Fibroblast of skin of abdomen (primary cell): ENCODE results near the gene EXOC4.
"Not testable (repeated sequence)": the region's sequence is repeated elsewhere in the genome, so short reads cannot be mapped to it uniquely, and the experiment has no call there.

Source experiments
- DNase-seq: peaks from one replicate; pipeline ENCODE4 v3.0.0-alpha.2; 2013

The EXOC4 gene

DNA sequence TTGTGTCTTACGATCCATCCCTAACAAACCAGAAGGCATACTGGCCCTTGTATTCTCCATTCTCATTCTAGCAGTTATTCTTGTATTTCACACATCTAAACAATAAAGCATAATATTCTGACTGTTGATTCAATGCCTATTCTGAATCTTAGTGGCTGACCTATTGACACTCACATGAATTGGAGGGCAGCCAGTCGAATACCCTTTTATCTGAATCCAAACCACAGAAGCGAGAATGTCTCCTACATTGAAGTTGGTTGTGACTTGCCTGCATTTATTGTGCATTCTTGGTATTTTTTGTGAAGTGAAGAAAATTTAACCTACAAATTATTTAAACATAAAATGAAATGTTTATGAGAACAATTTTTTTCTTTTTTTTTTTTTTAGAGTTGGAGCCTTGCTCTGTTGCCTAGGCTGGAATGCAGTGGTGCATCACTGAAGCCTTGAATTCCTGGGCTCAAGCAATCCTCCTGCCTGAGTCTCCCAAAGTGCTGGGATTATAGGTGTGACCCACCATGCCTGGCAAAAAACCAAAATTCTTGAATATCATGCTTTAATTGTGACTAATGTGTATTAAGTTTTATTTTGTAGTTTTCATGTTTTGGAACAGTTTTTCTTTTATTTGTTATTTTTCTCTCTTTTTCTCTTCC lies 22.7 kb downstream of the EXOC4 start:
- DNase-seq: peak; percentile 66

DNA sequence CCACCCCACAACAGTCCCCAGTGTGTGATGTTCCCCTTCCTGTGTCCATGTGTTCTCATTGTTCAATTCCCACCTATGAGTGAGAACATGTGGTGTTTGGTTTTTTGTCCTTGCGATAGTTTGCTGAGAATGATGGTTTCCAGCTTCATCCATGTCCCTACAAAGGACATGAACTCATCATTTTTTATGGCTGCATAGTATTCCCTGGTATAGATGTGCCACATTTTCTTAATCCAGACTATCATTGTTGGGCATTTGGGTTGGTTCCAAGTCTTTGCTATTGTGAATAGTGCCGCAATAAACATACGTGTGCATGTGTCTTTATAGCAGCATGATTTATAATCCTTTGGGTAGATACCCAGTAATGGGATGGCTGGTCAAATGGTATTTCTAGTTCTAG lies 26.1 kb downstream of the EXOC4 start:
- not testable (repeated sequence) for DNase-seq

DNA sequence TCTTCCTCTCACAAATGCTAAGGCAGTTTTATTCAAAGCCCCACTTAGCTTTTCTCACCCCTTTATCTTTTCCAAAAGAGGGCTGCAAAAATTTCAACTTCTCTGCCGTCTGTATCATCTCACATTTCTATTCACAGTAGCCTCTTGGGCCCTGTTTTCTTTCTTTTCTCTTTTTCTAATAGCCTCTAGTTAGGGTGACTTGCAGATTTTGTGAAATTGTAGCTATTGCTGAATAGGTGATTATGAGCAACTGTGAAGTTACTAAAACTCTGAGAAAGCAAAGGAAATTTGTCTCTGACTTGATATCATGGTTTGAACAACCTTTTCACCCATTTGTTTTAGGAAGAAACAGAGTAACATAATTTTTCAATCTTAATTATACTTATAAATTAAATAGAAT lies 29.2 kb downstream of the EXOC4 start:
- no peak for DNase-seq

DNA sequence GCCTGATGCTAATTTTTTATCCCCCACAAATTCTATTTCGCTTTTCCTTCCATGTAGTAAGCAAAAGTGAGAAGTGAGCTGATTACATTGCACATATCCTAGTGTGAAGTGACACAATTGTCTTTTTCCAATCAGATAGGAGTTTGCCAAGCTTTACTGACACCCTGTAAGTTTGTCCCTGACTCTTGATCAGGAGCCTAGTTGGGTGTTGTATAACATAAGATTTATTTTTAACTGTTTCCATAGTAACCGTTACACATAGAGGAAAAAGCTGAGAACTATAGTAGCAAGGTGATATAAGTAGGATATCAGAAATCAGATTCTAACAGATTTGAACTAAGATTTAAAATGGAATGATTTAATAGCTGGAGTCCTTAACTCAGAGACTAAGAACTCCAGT lies 31.2 kb downstream of the EXOC4 start:
- DNase-seq: no peak

DNA sequence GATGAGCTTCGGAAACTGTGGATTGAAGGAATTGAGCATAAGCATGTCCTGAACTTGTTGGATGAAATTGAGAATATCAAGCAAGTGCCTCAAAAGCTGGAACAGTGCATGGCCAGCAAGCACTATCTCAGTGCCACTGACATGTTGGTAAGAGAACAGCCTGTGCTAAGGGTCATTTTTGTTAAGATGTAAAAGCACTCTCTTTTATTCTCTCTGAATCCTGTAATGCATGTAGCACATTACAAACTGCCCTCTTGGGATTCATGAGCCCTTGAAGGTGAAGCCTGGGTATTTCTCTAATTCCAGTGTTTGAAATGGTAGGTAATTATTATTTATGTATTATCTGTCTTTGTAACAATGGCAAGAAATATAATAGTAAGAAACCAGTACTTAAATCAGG lies 36.1 kb downstream of the EXOC4 start:
- no peak for DNase-seq

DNA sequence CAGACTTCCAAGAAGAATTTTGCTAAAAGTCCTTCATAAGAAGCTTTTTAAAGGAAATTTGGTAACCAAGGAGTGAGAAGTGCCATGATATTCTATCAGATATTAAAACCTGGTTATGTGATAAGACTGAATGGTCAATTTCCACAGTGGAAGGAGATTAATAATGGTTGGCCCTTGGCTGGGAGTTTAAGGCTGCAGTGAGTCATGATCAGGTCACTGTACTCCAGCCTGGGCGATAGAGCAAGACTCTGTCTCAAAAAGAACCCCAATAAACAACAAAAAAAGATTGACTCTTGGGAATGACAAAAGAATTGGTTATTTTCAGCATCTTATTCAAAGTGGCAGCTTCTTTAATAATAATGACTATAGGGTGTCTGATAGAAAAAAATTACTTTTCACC lies 37.2 kb downstream of the EXOC4 start:
- no peak for DNase-seq

DNA sequence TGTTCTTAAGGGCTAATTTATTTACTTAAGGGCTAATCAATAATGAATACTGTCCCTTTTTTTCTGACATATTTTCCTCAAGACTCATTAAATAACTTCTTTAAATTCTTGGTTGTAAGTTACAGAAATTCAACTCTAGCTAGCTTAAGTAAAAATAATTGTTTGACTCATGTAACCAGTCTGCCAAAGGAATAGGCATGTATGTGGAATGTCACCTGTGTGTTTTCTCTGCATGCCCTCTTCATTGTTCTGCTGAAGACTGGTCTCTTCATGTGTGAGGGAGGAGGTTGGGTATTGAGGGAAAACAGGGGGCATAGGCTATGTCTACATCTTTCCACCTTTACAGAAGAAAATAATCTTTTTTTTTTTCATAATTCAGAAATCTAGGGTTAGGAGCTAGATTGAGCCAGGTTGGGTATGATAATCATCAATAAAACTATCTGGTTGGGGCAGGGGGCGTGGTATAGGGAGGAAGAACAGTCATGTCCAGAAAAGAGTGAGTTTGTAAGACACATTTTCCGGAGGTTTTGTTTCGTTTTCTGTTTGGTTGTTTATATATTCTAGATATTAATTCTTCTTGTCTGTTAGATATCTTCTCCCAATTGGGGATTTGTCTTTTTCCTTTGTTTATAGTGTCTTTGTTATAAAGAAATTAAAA lies 37.9 kb downstream of the EXOC4 start:
- no peak for DNase-seq

DNA sequence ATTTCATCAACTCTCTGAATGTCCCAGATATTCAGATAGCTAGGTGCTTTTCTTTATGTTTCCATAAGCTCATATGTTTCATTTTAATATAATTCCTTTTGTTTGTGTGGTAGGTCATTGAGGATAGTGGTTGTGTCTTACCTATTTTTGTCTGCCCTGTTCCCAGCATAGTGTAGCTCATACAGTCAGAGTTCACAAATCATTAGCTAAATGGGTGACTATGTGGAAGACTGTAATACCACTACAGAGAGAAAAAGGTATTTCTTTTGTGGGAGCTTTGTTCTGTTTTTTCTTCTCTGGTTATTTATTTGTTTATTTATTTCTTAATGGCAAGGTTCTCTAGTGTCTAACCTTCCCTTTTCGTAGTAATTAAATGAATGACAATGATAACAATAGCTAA lies 39.8 kb downstream of the EXOC4 start:
- no peak for DNase-seq

DNA sequence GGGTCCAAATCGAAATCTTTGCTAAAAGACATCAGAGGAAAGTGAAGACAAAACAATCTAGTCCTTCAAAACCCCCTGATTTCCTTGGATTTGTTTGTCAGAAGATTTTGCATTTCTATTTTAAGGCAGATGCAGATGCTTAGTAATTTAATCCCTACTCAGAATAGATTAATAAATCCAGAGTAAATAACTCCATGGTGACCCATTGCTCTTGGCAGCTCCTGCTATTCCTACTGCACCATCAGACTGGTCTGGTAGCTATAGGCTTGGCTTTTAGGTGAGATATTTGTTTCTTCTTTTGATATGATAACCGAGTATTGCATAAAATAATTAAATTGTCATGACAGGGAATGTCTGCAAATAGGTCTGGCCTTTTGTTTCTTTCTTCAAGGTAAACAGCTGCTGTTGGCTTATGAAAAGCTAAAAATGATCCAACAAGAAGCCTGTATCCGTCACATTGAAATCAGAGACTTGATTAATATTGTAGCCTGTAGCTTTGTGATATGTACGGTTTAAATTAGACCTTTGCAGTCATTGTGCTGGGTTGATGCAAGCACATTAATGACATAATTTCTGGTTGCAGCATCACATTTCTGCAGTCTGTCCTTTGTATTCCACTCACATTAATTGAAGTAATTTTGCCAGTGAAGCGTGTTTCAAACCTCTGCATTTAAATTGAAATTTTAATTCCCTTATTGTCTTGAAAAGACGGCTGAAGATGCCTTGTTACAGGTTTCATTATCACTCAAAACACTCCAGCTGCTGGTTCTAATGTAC lies 40.7 kb downstream of the EXOC4 start:
- DNase-seq: no peak

DNA sequence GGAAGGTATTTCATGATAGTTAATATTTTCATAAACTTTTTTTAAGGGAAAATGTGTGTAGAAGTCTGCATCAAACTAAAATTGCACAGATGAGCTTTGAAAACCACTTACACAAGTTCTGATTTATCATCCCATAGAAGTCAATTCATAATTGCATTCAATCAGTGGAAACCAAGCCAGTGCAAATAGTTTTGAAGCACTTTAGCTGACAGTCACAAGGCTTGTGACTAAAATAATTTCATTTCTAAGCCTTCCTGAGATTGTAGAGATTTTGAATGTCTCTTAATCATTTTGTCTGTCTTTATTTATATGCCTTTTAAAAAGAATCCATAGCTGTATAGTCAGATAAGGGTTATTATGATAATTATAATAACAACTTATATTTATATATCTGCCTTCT lies 41.4 kb downstream of the EXOC4 start:
- DNase-seq: no peak

DNA sequence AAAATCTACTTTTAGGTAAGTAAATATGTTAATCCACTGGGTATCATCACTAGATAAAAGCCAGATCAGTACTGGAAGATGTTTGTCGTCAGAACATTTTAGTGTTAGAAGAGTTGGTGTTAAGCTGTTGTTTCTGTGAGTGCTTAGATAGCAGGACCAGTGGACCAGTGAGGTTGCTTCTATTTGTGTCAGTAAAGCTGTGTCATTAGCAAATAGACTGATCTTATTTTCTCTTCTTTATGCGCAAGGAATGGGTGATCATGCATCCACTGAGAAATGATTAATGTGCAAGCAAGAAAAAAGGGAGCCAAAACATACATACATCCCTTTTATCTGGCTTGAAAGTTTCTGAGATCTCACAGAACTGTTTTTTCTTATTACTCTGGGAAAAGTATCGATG lies 42.6 kb downstream of the EXOC4 start:
- no peak for DNase-seq

DNA sequence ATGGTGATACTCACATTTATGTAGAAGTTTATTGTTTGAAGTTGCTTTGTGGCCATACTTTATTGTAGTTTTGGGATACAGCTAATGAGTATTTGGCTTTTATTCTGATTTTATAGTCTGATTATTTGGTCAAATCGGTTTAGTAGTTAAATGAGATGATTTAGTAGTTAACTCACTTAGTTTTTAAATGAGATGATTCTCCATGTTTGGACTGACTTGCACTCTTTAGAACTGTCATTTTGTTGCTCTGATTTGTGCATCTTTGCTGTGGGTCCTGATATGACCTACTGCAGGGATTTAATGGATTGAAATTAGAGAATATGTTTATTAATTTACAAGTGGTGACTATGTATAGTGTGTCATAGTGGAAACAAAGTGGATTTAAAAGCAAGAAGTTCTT lies 44.2 kb downstream of the EXOC4 start:
- DNase-seq: no peak

DNA sequence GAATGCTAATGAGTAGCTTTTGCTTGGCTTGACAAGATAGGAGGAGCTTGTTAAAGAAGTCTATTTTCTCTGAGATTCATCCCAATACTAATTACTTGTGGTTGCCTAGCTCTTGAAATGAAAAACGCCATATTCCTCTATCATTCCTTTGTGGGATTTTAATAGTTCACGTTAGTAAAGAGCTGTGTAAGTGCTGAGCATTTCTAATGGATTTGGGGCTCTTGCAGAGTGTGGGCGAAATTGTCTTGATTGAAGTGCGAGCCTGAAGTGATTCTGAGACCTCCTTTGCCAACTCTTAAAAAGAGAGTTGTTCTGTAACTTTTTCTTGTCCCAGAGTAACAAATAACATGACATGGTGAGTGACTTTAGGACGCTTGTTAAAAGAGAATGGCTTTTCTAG lies 45.2 kb downstream of the EXOC4 start:
- no peak for DNase-seq

DNA sequence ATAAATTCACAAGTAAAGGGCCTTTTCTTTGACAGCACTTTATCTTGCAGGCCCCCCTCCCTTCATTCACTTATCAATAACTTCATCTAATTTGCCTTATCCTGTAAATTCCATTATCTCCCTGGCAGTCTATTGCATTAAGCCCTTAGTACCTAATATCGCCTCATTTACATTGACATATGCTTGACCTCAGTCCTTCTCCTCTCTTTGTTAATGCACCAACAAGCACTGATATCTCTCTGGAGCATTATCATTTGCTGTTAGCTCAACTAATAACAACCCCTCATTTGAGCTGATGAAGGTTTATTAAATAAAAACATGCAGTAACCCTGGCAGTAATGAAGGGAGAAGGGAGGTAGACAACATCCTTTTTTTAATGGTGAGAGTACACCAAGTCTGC lies 46.8 kb downstream of the EXOC4 start:
- DNase-seq: no peak

DNA sequence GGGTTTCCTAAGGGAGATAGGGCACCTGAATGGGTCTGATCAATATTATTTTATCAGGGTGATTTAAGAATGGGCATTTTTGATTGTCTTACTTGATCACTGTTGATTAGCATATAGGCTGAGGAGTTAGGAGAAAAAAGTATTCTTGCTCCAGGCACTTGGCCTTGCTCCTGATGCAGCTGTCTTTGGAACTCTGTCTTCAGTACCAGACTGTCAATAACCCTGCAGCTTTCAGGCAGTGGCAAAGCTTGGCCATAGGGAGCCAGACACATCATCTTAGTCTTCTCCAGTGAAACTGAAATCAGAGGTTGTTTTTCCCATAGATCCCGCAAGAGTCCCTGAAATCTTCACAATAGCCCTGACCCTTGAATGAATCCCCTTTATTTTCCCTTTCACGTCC lies 47.2 kb downstream of the EXOC4 start:
- DNase-seq: no peak

DNA sequence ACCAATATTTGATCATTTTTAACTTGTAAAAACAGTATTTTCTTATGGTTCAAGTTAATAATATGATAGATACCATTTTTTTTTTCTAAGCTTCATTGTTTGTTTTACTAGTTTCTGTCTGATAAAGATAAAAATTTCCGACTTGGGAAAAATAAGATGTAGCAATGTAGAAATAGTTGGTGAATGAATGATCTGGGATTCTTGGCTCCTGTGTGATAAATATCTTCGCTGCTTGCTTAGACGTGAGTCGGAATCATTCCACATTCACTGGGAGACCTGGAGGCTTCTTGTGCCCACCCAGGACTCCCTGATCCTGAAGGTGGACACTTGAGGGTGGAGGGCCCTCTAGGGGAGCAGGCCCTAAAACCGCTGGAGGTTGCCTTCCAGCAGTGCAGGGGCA lies 47.9 kb downstream of the EXOC4 start:
- no peak for DNase-seq

DNA sequence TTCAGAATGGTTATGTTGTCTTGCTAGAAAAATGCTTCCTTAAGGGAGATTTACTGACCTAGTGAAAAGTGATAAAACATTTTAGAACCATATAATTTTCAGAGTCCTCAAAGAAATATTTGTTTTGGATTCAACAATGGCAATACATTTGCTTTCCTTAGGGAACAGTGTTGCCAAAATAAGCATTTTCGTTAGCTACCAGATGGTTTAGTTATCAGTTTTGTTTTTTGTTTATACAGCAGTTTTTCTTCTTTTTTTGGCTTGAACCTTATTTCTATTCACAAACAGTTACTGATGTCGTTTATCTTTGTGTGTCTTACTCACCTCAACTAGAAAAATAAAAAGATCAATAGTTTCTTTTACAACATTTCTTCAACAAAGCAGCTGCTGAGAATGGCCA lies 48.6 kb downstream of the EXOC4 start:
- DNase-seq: no peak

DNA sequence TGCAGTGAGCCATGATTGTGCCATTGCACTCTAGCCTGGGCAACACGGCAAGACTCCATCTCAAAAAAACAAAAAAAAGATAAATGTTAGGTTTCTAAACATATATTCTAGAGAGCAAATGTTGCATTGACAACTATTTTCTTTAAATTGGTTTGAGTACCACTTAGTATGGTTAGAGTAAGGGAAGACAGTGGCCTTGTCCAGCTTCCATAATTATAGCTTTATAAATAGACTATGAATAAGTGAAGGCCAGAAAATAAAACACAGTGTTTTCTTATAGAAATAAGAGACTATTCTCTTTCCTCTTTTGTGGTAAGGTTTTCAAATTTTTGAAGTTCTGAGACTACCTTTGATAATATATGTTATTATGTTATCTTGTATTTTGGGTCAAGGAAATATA lies 50.5 kb downstream of the EXOC4 start:
- DNase-seq: no peak

DNA sequence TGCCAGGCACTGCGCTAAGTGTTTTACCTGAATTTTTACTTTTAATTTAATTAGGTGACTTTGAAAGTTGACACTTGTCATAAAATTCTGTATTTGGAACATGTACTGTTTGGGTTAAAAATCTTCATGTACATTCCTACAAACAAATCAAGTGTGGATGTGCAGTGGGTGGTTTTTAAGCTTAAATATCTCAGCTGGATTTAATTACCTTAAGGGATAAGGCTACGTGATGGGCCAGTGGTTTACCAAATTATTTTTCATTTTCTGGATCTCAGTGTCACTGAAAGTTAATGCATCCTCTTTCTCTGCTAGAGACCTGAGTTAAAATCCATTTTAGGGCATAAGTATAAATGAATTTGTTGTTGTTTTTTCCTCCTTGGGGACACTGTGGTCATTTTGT lies 51.1 kb downstream of the EXOC4 start:
- DNase-seq: peak; percentile 24

DNA sequence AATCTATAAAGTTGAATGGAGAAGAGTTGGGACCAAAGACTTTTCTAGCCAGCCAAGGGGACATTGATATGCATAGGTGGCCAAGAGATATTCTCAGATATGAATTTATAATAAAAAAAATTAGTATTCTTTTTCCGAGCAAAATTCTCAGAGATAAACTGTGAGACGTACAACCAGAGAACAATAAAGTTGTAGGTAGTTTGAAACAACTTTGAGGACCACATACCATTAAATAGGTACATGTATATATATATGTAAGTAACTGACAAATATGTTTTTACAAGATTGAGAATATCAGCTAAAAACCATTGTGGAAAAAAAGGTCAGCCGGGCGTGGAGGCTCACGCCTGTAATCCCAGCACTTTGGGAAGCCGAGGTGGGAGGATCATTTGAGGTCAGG lies 56.5 kb downstream of the EXOC4 start:
- DNase-seq: no peak

DNA sequence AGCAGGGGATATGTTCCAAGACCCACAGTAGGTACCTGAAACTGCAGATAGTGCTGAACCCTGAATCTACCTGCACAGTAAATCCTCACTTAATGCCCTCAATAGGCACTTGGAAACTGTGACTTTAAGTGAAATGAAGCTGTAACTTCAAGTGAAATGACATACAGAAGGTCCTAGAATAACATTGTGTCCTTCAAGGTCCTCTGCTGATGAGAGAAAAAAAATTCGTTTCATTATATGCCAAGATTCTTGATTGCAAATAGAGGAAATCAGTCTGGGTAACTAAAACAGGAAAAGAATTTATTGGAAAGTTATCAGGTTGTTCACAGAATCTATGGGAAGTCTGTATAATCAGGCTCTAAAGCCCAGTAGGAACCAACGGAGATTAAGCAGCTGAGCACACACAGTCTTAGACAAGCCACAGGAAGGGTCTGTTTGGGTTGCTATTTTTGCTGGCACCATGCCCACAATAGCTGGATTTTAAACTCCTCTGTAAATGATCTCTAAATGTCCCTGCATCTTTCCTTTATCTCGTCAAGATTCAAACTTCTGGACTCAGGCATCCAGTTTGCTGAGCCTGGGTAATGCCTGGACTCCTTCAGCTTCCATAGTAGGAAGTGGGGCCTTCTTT lies 57.5 kb downstream of the EXOC4 start:
- no peak for DNase-seq

DNA sequence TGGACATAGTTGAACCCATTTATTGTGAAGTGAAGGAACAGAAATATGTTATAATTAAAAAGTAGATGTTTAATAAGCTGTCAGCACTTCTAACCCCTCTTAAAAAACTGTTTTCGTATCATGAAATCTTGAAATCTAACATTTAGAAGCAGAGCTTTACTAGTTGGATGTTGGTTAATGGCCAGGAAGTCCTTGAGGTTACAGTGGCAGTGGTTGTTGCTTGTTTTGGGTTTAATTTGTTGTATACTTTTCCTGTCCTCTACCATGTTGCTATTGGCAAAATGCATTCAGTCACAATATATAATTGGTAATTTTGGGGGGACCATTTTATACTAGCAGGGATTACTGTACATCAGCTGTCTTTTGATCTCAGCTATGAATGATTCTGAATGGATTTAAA lies 60.7 kb downstream of the EXOC4 start:
- DNase-seq: no peak

DNA sequence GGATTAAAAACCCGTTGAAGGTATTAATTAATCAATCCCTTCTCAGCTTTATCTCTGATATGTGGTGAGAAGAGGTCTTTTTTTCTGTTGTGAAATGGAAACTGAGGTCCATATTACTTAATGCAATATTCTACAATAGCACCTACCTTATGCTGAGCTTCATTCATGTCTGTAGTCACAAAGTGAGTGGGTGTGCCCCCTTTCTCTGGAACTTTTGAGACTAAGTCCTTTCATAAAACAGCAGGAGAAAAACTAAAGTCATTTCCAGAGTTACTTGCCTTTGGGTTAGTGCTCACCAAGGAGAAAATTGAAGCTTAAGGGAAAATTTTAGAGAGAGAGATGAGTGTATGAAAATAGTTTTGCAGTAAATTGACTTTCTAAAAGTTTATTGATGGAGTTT lies 61.2 kb downstream of the EXOC4 start:
- DNase-seq: no peak
